Keratinocyte (primary cell): Measurements from ENCODE around the gene RNLS. TPM values are rescaled to one million over a fixed set of nuclear protein-coding genes. Genes with fewer than 3 reads are reported as not detected.

Experiments
- DNase-seq: peaks from one replicate; pipeline ENCODE4 v3.0.0-alpha.2; 2011; ENCODE audit warnings: low read depth, missing footprints, low spot score
- FAIRE-seq: peaks from 2 replicates; lab custom pipeline; 2011; peaks lifted over from hg19 to GRCh38; lab: Jason Lieb, UNC
- H2AFZ ChIP-seq: 2 replicates; pipeline ENCODE4 v1.6.0; 2012; ENCODE audit warnings: low read length, control low read depth, inconsistent platforms; ENCODE audit not compliant: control insufficient read depth
- H3K27ac ChIP-seq: 2 replicates; pipeline ENCODE4 v1.5.1; 2011; ENCODE audit warnings: low read length; ENCODE audit not compliant: control insufficient read depth, insufficient read depth
- H3K27me3 ChIP-seq: 3 replicates; pipeline ENCODE4 v1.6.0; 2011; ENCODE audit warnings: low read length; ENCODE audit not compliant: control insufficient read depth, insufficient read depth; ENCODE audit errors: extremely low read depth
- H3K36me3 ChIP-seq, 2 experiments: 2 replicates in 1 of 2; 3 replicates in 1 of 2; pipeline ENCODE4 v1.5.1; 2011; ENCODE audit warnings: low read length in 2 of 2, mild to moderate bottlenecking in 1 of 2; ENCODE audit not compliant: control insufficient read depth in 2 of 2, insufficient read depth in 2 of 2; ENCODE audit errors: extremely low read depth in 1 of 2
- H3K4me1 ChIP-seq: 3 replicates; pipeline ENCODE4 v1.5.1; 2011; ENCODE audit warnings: low read length; ENCODE audit not compliant: control insufficient read depth, insufficient read depth; ENCODE audit errors: extremely low read depth
- H3K4me2 ChIP-seq: 3 replicates; pipeline ENCODE4 v1.6.0; 2011; ENCODE audit warnings: low read depth, low read length; ENCODE audit not compliant: control insufficient read depth, insufficient read depth; ENCODE audit errors: extremely low read depth
- H3K4me3 ChIP-seq, 3 experiments: fragments of 200-600 bp in 1 of 3; sonication (generic) in 1 of 3; 2 replicates in 2 of 3; 3 replicates in 1 of 3; pipeline ENCODE4 v1.5.1; 2011 to 2016; ENCODE audit warnings: low read length in 3 of 3, mild to moderate bottlenecking in 3 of 3, control low read depth in 2 of 3, inconsistent platforms in 1 of 3, low read depth in 1 of 3, mixed read lengths in 1 of 3, mixed run types in 1 of 3, moderate library complexity in 1 of 3; ENCODE audit not compliant: control insufficient read depth in 2 of 3, insufficient read depth in 2 of 3; ENCODE audit errors: extremely low read depth in 1 of 3
- H3K79me2 ChIP-seq: 2 replicates; pipeline ENCODE4 v1.6.0; 2012; ENCODE audit warnings: low read length; ENCODE audit not compliant: control insufficient read depth, insufficient read depth
- H3K9ac ChIP-seq: 3 replicates; pipeline ENCODE4 v1.6.0; 2011; ENCODE audit warnings: low read length; ENCODE audit not compliant: control insufficient read depth, insufficient read depth; ENCODE audit errors: extremely low read depth
- H3K9me1 ChIP-seq: 3 replicates; pipeline ENCODE4 v1.6.0; 2011; ENCODE audit warnings: low read length; ENCODE audit not compliant: control insufficient read depth, insufficient read depth; ENCODE audit errors: extremely low read depth
- H3K9me3 ChIP-seq: 2 replicates; pipeline ENCODE4 v1.5.1; 2012; ENCODE audit warnings: low read depth, low read length; ENCODE audit not compliant: control insufficient read depth
- H4K20me1 ChIP-seq: 3 replicates; pipeline ENCODE4 v1.6.0; 2011; ENCODE audit warnings: low read length; ENCODE audit not compliant: control insufficient read depth, insufficient read depth; ENCODE audit errors: extremely low read depth
- EZH2 ChIP-seq: IDR thresholded peaks from one replicate; pipeline ENCODE4 v1.6.1; 2012; ENCODE audit warnings: inconsistent platforms, mild to moderate bottlenecking, low read length, moderate library complexity
- dilution Hi-C: fragments of 300-500 bp; cut with MboI; formaldehyde crosslinking; loops from one replicate; pipeline ENCODE4 v1.7.0; 2020; ENCODE audit warnings: low sequenced_read_pairs; ENCODE audit not compliant: extremely low pct_ligation_motif_present
- polyA plus RNA-seq, 5 experiments: library from polyadenylated mRNA; depleted of rRNA in 3 of 5; stranded (reverse) in 3 of 5; stranded (forward) in 1 of 5; unstranded in 1 of 5; fragments of >200 nt; gene quantifications; 1 replicate in 1 of 5; 2 replicates in 3 of 5; 3 replicates in 1 of 5; pipeline versions ENCODE4 v1.2.1 to v1.2.3, GENCODE V29; 2011 to 2012; ENCODE audit warnings: missing spikeins in 2 of 5, low read depth in 1 of 5, low replicate concordance in 1 of 5
- TF ChIP-seq, protein P1 (sequence below), 3 experiments: IDR thresholded peaks in 1 of 3; conservative IDR thresholded peaks in 1 of 3; optimal IDR thresholded peaks in 1 of 3; 2 replicates in 2 of 3; 3 replicates in 1 of 3; pipeline versions ENCODE3 to v1.5.1; 2011; ENCODE audit warnings: low read length in 3 of 3, mild to moderate bottlenecking in 3 of 3, moderate library complexity in 2 of 3, control low read depth in 1 of 3, inconsistent platforms in 1 of 3; ENCODE audit not compliant: insufficient read depth in 2 of 3; ENCODE audit errors: extremely low read depth in 1 of 3

Gene RNLS
- polyA plus RNA-seq, 1 donor (not counting 4 experiments of a cell fraction or from before 2014, with no cell fraction given): 6.8 TPM

DNA sequence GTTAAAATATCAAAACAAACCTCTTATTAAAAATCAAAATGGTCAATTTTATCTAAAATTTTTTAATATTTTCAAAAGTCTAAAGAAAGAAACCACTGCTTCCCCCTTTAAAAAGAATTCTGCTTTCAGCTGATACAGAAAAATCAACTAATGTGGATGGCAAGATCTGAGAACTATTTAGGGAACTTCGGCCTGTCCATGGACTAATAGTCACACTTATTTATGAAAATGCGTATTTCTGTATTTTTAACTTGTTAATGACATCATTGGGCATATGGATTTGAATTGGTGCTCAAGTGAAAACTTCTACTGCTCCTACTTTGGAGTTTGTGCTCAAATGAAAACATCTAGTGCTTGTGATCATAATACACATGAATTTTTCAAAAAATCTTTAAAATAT is 31.9 kb downstream of the RNLS start:
- Histone ChIP-seq H3K79me2 (no peaks in the 10 kb centered on the region), H3K36me3 (no peaks in the 10 kb centered on the region), H3K9me3 (no peaks in the 10 kb centered on the region), H3K4me3 (no peak overlapping the region), H3K27ac (no peak overlapping the region), H3K9ac (no peak overlapping the region), H3K4me2 (no peak overlapping the region), H3K27me3 (no peaks in the 10 kb centered on the region), H3K9me1 (no peaks in the 10 kb centered on the region), H2AFZ (no peak overlapping the region), H4K20me1 (no peaks in the 10 kb centered on the region), H3K4me1 (no peaks in the 10 kb centered on the region)
- TF ChIP-seq, protein P1, sequence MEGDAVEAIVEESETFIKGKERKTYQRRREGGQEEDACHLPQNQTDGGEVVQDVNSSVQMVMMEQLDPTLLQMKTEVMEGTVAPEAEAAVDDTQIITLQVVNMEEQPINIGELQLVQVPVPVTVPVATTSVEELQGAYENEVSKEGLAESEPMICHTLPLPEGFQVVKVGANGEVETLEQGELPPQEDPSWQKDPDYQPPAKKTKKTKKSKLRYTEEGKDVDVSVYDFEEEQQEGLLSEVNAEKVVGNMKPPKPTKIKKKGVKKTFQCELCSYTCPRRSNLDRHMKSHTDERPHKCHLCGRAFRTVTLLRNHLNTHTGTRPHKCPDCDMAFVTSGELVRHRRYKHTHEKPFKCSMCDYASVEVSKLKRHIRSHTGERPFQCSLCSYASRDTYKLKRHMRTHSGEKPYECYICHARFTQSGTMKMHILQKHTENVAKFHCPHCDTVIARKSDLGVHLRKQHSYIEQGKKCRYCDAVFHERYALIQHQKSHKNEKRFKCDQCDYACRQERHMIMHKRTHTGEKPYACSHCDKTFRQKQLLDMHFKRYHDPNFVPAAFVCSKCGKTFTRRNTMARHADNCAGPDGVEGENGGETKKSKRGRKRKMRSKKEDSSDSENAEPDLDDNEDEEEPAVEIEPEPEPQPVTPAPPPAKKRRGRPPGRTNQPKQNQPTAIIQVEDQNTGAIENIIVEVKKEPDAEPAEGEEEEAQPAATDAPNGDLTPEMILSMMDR (optimal IDR thresholded peaks at IDR 0.05 in 1 of 3, IDR thresholded peaks at IDR 0.05 in 1 of 3, conservative IDR thresholded peaks at IDR 0.05 in 1 of 3; ENCODE audit: extremely low read depth in 1 of 3, insufficient read depth in 2 of 3, low read length in 3 of 3): no peak
- no peak for TF ChIP-seq EZH2
- dilution Hi-C loops: no loop called here
- DNase-seq (no peak), FAIRE-seq (no peak)

DNA sequence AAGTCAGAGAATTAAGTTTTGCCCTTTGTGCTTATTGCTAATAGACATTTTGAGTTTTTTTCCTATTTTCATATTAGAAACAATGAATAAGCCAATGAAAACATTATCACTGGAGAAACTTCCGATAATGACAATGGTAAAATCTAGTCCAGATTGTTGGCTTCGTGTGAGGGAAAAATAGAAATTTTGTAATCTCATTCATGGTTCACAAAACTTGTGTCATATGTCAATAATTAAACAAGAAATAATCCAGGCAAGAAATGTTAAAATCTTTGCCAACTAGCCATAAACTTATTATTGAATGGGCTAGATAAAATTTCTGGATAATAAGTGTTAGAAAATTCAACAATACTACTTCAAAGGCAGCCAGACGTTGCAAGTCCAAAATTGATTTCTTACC is 36.6 kb downstream of the RNLS start:
- H3K9ac ChIP-seq: no peak overlapping the region
- no peaks in the 10 kb centered on the region for H3K9me3 ChIP-seq
- no peak overlapping the region for H3K4me2 ChIP-seq
- H3K4me1 ChIP-seq: peaks cover 3% of the 10 kb centered on the region
- TF ChIP-seq, protein P1 (optimal IDR thresholded peaks at IDR 0.05 in 1 of 3, IDR thresholded peaks at IDR 0.05 in 1 of 3, conservative IDR thresholded peaks at IDR 0.05 in 1 of 3; ENCODE audit: extremely low read depth in 1 of 3, insufficient read depth in 2 of 3, low read length in 3 of 3): no peak
- no peaks in the 10 kb centered on the region for H3K79me2 ChIP-seq
- dilution Hi-C loops: no loop called here
- no peak overlapping the region for H3K4me3 ChIP-seq
- no peaks in the 10 kb centered on the region for H4K20me1 ChIP-seq
- DNase-seq: no peak
- H3K27ac ChIP-seq: no peak overlapping the region
- H3K9me1 ChIP-seq: no peaks in the 10 kb centered on the region
- H3K36me3 ChIP-seq: no peaks in the 10 kb centered on the region
- FAIRE-seq: no peak
- H2AFZ ChIP-seq: no peak overlapping the region
- no peaks in the 10 kb centered on the region for H3K27me3 ChIP-seq
